PC-3 (cell line): ENCODE data around the gene LCORL. TPM values are rescaled to one million over a fixed set of nuclear protein-coding genes. Genes with fewer than 3 reads are reported as not detected.

Experiments used
- ATAC-seq: fragments of 200-7000 bp; cut with Tn5 transposase; 2 replicates; pipeline ENCODE4 v1.9.1; 2020; ENCODE audit warnings: mild to moderate bottlenecking, moderate library complexity
- BruUV-seq: library from RNA; stranded (reverse); fragments of 400-500 nt; replicated peaks from 2 replicates; lab custom pipeline; 2021; lab: Mats Ljungman, UMichigan
- CTCF ChIA-PET: fragments of 300-600 bp; sonication (Branson Sonifier 250); formaldehyde crosslinking; loops from one replicate; lab custom pipeline; 2022; ENCODE audit warnings: antibody characterized with exemption; lab: Charles Lee
- POLR2A ChIA-PET: fragments of 300-600 bp; sonication (Branson Sonifier 250); formaldehyde crosslinking; loops from one replicate; lab custom pipeline; 2022; ENCODE audit warnings: antibody characterized with exemption; ENCODE audit not compliant: unreplicated experiment; lab: Charles Lee
- DNase-seq: peaks from one replicate; pipeline ENCODE4 v3.0.0-alpha.2; 2015
- H2AFZ ChIP-seq: fragments of 300-600 bp; sonication (generic); 2 replicates; pipeline ENCODE4 v1.6.0; 2016; ENCODE audit warnings: antibody characterized with exemption, low read length
- H3F3A ChIP-seq: fragments of 300-600 bp; sonication (generic); one replicate; pipeline ENCODE4 v1.6.0; 2017; ENCODE audit warnings: antibody characterized with exemption, low read length, control low read depth, mild to moderate bottlenecking; ENCODE audit not compliant: unreplicated experiment
- H3K27ac ChIP-seq: fragments of 300-600 bp; sonication (generic); 2 replicates; pipeline ENCODE4 v1.5.1; 2016; ENCODE audit warnings: mild to moderate bottlenecking, low read length
- H3K27me3 ChIP-seq: fragments of 300-600 bp; sonication (generic); 2 replicates; pipeline ENCODE4 v1.6.1; 2016; ENCODE audit warnings: low read length, mixed read lengths
- H3K36me3 ChIP-seq: fragments of 300-600 bp; sonication (generic); 2 replicates; pipeline ENCODE4 v1.6.1; 2016; ENCODE audit warnings: low read depth, mixed run types, low read length, mixed read lengths
- H3K4me1 ChIP-seq: fragments of 300-600 bp; sonication (generic); 2 replicates; pipeline ENCODE4 v1.5.1; 2016; ENCODE audit warnings: low read length; ENCODE audit not compliant: insufficient read depth
- H3K4me2 ChIP-seq: fragments of 300-600 bp; sonication (generic); 2 replicates; pipeline ENCODE4 v1.6.0; 2016; ENCODE audit warnings: low read length
- H3K4me3 ChIP-seq: fragments of 300-600 bp; sonication (generic); 2 replicates; pipeline ENCODE4 v1.5.1; 2016; ENCODE audit warnings: mild to moderate bottlenecking, low read length, mixed read lengths
- H3K79me2 ChIP-seq: fragments of 300-600 bp; sonication (generic); 2 replicates; pipeline ENCODE4 v1.6.1; 2017; ENCODE audit warnings: low read length, mixed read lengths
- H3K9ac ChIP-seq: fragments of 300-600 bp; sonication (generic); 2 replicates; pipeline ENCODE4 v1.6.0; 2016; ENCODE audit warnings: mild to moderate bottlenecking, low read length
- H3K9me2 ChIP-seq: fragments of 300-600 bp; sonication (generic); replicated peaks from 2 replicates; pipeline ENCODE4 v1.6.1; 2016; ENCODE audit warnings: mixed run types, low read length, mixed read lengths
- H3K9me3 ChIP-seq: fragments of 300-600 bp; sonication (generic); 2 replicates; pipeline ENCODE4 v1.6.1; 2016; ENCODE audit warnings: low read length, mixed read lengths
- H4K20me1 ChIP-seq: fragments of 300-600 bp; sonication (generic); 2 replicates; pipeline ENCODE4 v1.6.1; 2016; ENCODE audit warnings: low read length, mixed read lengths
- EZH2 ChIP-seq: fragments of 300-600 bp; sonication (generic); IDR thresholded peaks from one replicate; pipeline ENCODE4 v1.6.1; 2017; ENCODE audit warnings: antibody characterized with exemption, mild to moderate bottlenecking, low read length; ENCODE audit not compliant: unreplicated experiment
- EZH2phosphoT487 ChIP-seq: fragments of 300-600 bp; sonication (generic); IDR thresholded peaks from 2 replicates; pipeline ENCODE4 v1.6.1; 2018; ENCODE audit warnings: mild to moderate bottlenecking, antibody characterized with exemption, low read length, borderline replicate concordance
- intact Hi-C: fragments of 100-400 bp; cut with micrococcal nuclease; formaldehyde crosslinking; loops from 2 replicates; pipeline ENCODE4 v1.9.0; 2023
- total RNA-seq: library from RNA; depleted of rRNA; stranded (reverse); fragments of >200 nt; gene quantifications from 2 replicates; pipeline ENCODE4 v1.2.3, GENCODE V29; 2014
- TF ChIP-seq, protein P1 (sequence below): fragments of 300-600 bp; sonication (generic); conservative IDR thresholded peaks from 2 replicates; pipeline ENCODE4 v1.5.1; 2017; ENCODE audit warnings: antibody characterized with exemption, low read depth, mild to moderate bottlenecking, low read length

Gene LCORL
- total RNA-seq, 1 experiment from 2014 or later, result 2.9 TPM

DNA sequence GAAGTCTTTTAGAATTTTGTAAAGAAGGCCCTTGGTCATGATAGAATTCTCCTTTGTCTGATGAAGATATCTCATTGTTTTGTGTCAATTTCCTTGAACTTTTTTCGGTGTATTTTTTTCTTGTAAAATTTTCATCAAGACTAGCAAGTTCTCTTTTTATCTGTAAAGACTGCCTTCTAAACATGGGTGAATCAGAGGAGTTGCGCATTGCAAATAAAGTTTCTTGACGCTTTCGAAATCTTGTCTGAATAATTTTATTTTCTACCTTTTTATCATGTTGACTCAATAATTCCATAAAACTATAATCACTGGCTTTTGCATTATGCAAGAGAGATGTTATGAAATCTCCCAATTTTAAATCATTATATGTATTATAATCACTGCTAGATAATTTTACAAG lies 144.6 kb downstream of the LCORL start:
- POLR2A ChIA-PET, result no interaction called here
- BruUV-seq, result no TSS peak
- ATAC-seq, result no peak

GRCh38 chr4:17875402-17876070 lies 146.0 kb downstream of the LCORL start:
- Histone ChIP-seq H3K4me3 (no peak overlapping the region), H3K9me3 (no peaks in the 10 kb centered on the region), H3K27me3 (no peaks in the 10 kb centered on the region), H3F3A (no peaks in the 10 kb centered on the region), H2AFZ (no peak overlapping the region), H3K9ac (no peak overlapping the region), H3K79me2 (no peaks in the 10 kb centered on the region), H3K36me3 (no peaks in the 10 kb centered on the region), H3K9me2 (no peaks in the 10 kb centered on the region), H3K27ac (no peak overlapping the region), H3K4me2 (no peak overlapping the region), H3K4me1 (no peaks in the 10 kb centered on the region), H4K20me1 (no peaks in the 10 kb centered on the region)
- ATAC-seq, result no peak
- intact Hi-C loops, result no loop called here
- DNase-seq, result no peak
- no TSS peak for BruUV-seq
- TF ChIP-seq EZH2phosphoT487 (no peak), EZH2 (no peak)
- TF ChIP-seq, protein P1, sequence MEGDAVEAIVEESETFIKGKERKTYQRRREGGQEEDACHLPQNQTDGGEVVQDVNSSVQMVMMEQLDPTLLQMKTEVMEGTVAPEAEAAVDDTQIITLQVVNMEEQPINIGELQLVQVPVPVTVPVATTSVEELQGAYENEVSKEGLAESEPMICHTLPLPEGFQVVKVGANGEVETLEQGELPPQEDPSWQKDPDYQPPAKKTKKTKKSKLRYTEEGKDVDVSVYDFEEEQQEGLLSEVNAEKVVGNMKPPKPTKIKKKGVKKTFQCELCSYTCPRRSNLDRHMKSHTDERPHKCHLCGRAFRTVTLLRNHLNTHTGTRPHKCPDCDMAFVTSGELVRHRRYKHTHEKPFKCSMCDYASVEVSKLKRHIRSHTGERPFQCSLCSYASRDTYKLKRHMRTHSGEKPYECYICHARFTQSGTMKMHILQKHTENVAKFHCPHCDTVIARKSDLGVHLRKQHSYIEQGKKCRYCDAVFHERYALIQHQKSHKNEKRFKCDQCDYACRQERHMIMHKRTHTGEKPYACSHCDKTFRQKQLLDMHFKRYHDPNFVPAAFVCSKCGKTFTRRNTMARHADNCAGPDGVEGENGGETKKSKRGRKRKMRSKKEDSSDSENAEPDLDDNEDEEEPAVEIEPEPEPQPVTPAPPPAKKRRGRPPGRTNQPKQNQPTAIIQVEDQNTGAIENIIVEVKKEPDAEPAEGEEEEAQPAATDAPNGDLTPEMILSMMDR, result no peak
- ChIA-PET POLR2A (no interaction called here), CTCF (no interaction called here)

More for the DNA sequence above, 144.6 kb downstream of the LCORL start:
- Histone ChIP-seq H3F3A (no peaks in the 10 kb centered on the region), H2AFZ (no peak overlapping the region), H3K4me3 (no peak overlapping the region), H3K27ac (no peak overlapping the region), H3K9me3 (no peaks in the 10 kb centered on the region), H3K36me3 (no peaks in the 10 kb centered on the region), H3K9me2 (no peaks in the 10 kb centered on the region), H3K4me1 (no peaks in the 10 kb centered on the region), H3K9ac (no peak overlapping the region), H4K20me1 (no peaks in the 10 kb centered on the region), H3K4me2 (no peak overlapping the region), H3K27me3 (no peaks in the 10 kb centered on the region), H3K79me2 (no peaks in the 10 kb centered on the region)
- no peak for DNase-seq
- intact Hi-C loops, result no loop called here
- TF ChIP-seq, protein P1, result no peak
- no peak for TF ChIP-seq EZH2
- CTCF ChIA-PET, result no interaction called here

DNA sequence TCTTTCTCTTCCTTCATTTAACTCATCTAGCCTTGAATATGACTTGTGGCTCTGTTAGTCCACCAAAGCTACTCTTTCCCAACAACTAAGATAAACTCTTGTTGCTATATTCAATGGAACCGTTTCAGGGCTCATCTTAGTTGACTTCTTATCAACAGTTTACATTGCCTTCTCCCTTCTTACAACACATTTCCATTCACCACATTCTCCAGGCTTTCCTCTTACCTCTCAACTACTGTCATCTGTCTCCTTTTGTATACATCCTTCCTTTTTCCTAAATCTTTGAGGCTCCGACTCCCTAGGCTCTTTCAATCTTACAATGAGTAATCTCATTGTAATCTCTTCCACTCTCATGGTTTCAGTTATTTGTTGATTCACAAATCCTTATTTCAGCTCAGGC lies 152.2 kb downstream of the LCORL start:
- no peak overlapping the region for H3K4me3 ChIP-seq
- no peaks in the 10 kb centered on the region for H3K9me3 ChIP-seq
- H2AFZ ChIP-seq, result no peak overlapping the region
- POLR2A ChIA-PET, result interaction anchor here (0.5 kb wide), 1 partner anchor 14 kb away, joined by 5 read pairs; no protein-coding TSS in a partner anchor
- H3K36me3 ChIP-seq, result no peaks in the 10 kb centered on the region
- no TSS peak for BruUV-seq
- H3K9ac ChIP-seq, result no peak overlapping the region
- no peaks in the 10 kb centered on the region for H3K4me1 ChIP-seq
- DNase-seq, result no peak
- no peak for ATAC-seq
- CTCF ChIA-PET, result no interaction called here
- TF ChIP-seq, protein P1, result no peak
- no peak for TF ChIP-seq EZH2phosphoT487
- intact Hi-C loops, result no loop called here
- H4K20me1 ChIP-seq, result no peaks in the 10 kb centered on the region
- H3K27me3 ChIP-seq, result no peaks in the 10 kb centered on the region
- no peaks in the 10 kb centered on the region for H3K9me2 ChIP-seq
- no peak overlapping the region for H3K27ac ChIP-seq
- no peaks in the 10 kb centered on the region for H3K79me2 ChIP-seq
- H3F3A ChIP-seq, result no peaks in the 10 kb centered on the region
- H3K4me2 ChIP-seq, result no peak overlapping the region
